ENCODE results near the gene FAM98B. TPM values are rescaled to one million over a fixed set of nuclear protein-coding genes. Genes with fewer than 3 reads are reported as not detected.

The FAM98B gene
- total and polyA plus RNA-seq, 2 donors from 2014 or later, result 12.9 to 17.2 TPM

GRCh38 chr15:38532728-38533127, 78.8 kb downstream of the FAM98B start:
- Histone ChIP-seq H3K9ac (ENCODE audit: low read length in 3 of 3) (no peak overlapping the region), H3K27ac (ENCODE audit: low read depth in 2 of 2, low read length in 2 of 2) (no peak overlapping the region), H3K36me3 (ENCODE audit: control insufficient read depth in 2 of 3, insufficient read depth in 3 of 3, low read length in 3 of 3) (no peaks in the 10 kb centered on the region), H3K4me1 (ENCODE audit: control insufficient read depth in 2 of 3, insufficient read depth in 2 of 3, low read depth in 1 of 3, low read length in 3 of 3) (peaks cover 0 to 16% (median 6%) of the 10 kb centered on the region in 3 donors), H3K4me3 (ENCODE audit: low read length in 3 of 3) (no peak overlapping the region), H3K27me3 (ENCODE audit: control insufficient read depth, insufficient read depth, low read length) (no peaks in the 10 kb centered on the region), H3K9me3 (ENCODE audit: control insufficient read depth in 2 of 3, insufficient read depth in 1 of 3, low read length in 3 of 3) (no peaks in the 10 kb centered on the region)
- intact Hi-C loops (cut with DNase I), result no loop called here
- FAIRE-seq, result no peak
- no peak for DNase-seq
- no peak for TF ChIP-seq CTCF (IDR thresholded peaks at IDR 0.05; ENCODE audit: borderline replicate concordance, extremely low read depth, insufficient read depth)

GRCh38 chr15:38533416-38533915, 79.5 kb downstream of the FAM98B start:
- Histone ChIP-seq H3K27ac (ENCODE audit: low read depth in 2 of 2, low read length in 2 of 2) (no peak overlapping the region), H3K36me3 (ENCODE audit: control insufficient read depth in 2 of 3, insufficient read depth in 3 of 3, low read length in 3 of 3) (no peaks in the 10 kb centered on the region), H3K4me1 (ENCODE audit: control insufficient read depth in 2 of 3, insufficient read depth in 2 of 3, low read depth in 1 of 3, low read length in 3 of 3) (peaks cover 0 to 16% (median 6%) of the 10 kb centered on the region in 3 donors), H3K4me3 (ENCODE audit: low read length in 3 of 3) (no peak overlapping the region), H3K27me3 (ENCODE audit: control insufficient read depth, insufficient read depth, low read length) (no peaks in the 10 kb centered on the region), H3K9me3 (ENCODE audit: control insufficient read depth in 2 of 3, insufficient read depth in 1 of 3, low read length in 3 of 3) (no peaks in the 10 kb centered on the region), H3K9ac (ENCODE audit: low read length in 3 of 3) (no peak overlapping the region)
- TF ChIP-seq CTCF (IDR thresholded peaks at IDR 0.05; ENCODE audit: borderline replicate concordance, extremely low read depth, insufficient read depth), result no peak
- intact Hi-C loops (cut with DNase I), result no loop called here
- DNase-seq (no peak), FAIRE-seq (no peak)

GRCh38 chr15:38533926-38534325, 80.0 kb downstream of the FAM98B start:
- no peak for FAIRE-seq
- Histone ChIP-seq H3K4me1 (ENCODE audit: control insufficient read depth in 2 of 3, insufficient read depth in 2 of 3, low read depth in 1 of 3, low read length in 3 of 3) (peaks cover 0 to 16% (median 6%) of the 10 kb centered on the region in 3 donors), H3K9ac (ENCODE audit: low read length in 3 of 3) (no peak overlapping the region), H3K9me3 (ENCODE audit: control insufficient read depth in 2 of 3, insufficient read depth in 1 of 3, low read length in 3 of 3) (no peaks in the 10 kb centered on the region), H3K4me3 (ENCODE audit: low read length in 3 of 3) (no peak overlapping the region), H3K27me3 (ENCODE audit: control insufficient read depth, insufficient read depth, low read length) (no peaks in the 10 kb centered on the region), H3K36me3 (ENCODE audit: control insufficient read depth in 2 of 3, insufficient read depth in 3 of 3, low read length in 3 of 3) (no peaks in the 10 kb centered on the region), H3K27ac (ENCODE audit: low read depth in 2 of 2, low read length in 2 of 2) (no peak overlapping the region)
- no peak for DNase-seq
- intact Hi-C loops (cut with DNase I), result no loop called here
- TF ChIP-seq CTCF (IDR thresholded peaks at IDR 0.05; ENCODE audit: borderline replicate concordance, extremely low read depth, insufficient read depth), result no peak

- Histone ChIP-seq H3K4me1 (ENCODE audit: control insufficient read depth in 2 of 3, insufficient read depth in 2 of 3, low read depth in 1 of 3, low read length in 3 of 3) (peaks cover 0 to 16% (median 6%) of the 10 kb centered on the region in 3 donors), H3K9ac (ENCODE audit: low read length in 3 of 3) (no peak overlapping the region), H3K9me3 (ENCODE audit: control insufficient read depth in 2 of 3, insufficient read depth in 1 of 3, low read length in 3 of 3) (no peaks in the 10 kb centered on the region), H3K27ac (ENCODE audit: low read depth in 2 of 2, low read length in 2 of 2) (peak overlapping the region in 1 of 2 donors; percentile 17), H3K27me3 (ENCODE audit: control insufficient read depth, insufficient read depth, low read length) (no peaks in the 10 kb centered on the region), H3K36me3 (ENCODE audit: control insufficient read depth in 2 of 3, insufficient read depth in 3 of 3, low read length in 3 of 3) (no peaks in the 10 kb centered on the region), H3K4me3 (ENCODE audit: low read length in 3 of 3) (no peak overlapping the region)
- DNase-seq, result no peak
- intact Hi-C loops (cut with DNase I), result no loop called here
- no peak for TF ChIP-seq CTCF (IDR thresholded peaks at IDR 0.05; ENCODE audit: borderline replicate concordance, extremely low read depth, insufficient read depth)
- FAIRE-seq, result no peak
These were observed 80.8 kb downstream of the FAM98B start for GRCh38 chr15:38534691-38535090.
